Measurements from ENCODE around the gene HTT.

DNA sequence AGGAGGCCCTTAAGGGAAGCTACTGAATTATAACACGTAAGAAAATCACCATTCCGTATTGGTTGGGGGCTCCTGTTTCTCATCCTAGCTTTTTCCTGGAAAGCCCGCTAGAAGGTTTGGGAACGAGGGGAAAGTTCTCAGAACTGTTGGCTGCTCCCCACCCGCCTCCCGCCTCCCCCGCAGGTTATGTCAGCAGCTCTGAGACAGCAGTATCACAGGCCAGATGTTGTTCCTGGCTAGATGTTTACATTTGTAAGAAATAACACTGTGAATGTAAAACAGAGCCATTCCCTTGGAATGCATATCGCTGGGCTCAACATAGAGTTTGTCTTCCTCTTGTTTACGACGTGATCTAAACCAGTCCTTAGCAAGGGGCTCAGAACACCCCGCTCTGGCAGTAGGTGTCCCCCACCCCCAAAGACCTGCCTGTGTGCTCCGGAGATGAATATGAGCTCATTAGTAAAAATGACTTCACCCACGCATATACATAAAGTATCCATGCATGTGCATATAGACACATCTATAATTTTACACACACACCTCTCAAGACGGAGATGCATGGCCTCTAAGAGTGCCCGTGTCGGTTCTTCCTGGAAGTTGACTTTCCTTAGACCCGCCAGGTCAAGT is 167.5 kb downstream of the HTT start:
- TF ChIP-seq POLR2A (IDR thresholded peaks at IDR 0.05) (no peak), CTCF (IDR thresholded peaks at IDR 0.05) (no peak)
